Peyer's patch (tissue), 4 donors: ENCODE data around the gene NPHS1. TPM values are rescaled to one million over a fixed set of nuclear protein-coding genes. Genes with fewer than 3 reads are reported as not detected.

Source experiments
- DNase-seq, 3 donors: peaks; one replicate each; pipeline ENCODE4 v3.0.0-alpha.2; 2017 to 2019
- H3K27ac ChIP-seq, 4 donors: fragments of 200-600 bp; sonication (generic); one replicate each; pipeline ENCODE4 v1.5.1; 2016 to 2019
- H3K27me3 ChIP-seq, 2 donors: fragments of 200-600 bp; sonication (generic); one replicate each; pipeline ENCODE4 v1.5.1; 2019
- H3K36me3 ChIP-seq, 3 donors: fragments of 200-600 bp; sonication (generic); one replicate each; pipeline ENCODE4 v1.5.1; 2016 to 2019
- H3K4me1 ChIP-seq, 4 donors: fragments of 200-600 bp; sonication (generic); one replicate each; pipeline ENCODE4 v1.5.1; 2016 to 2019
- H3K4me3 ChIP-seq, 4 donors: fragments of 200-600 bp; sonication (generic); 1 replicate in 3 of 4; 2 replicates in 1 of 4; pipeline ENCODE4 v1.5.1; 2016 to 2019; ENCODE audit warnings: mild to moderate bottlenecking in 1 of 4
- H3K9me3 ChIP-seq, 4 donors: fragments of 200-600 bp; sonication (generic); one replicate each; pipeline ENCODE4 v1.5.1; 2016 to 2019; ENCODE audit warnings: mild to moderate bottlenecking in 1 of 4
- CTCF ChIP-seq, 6 experiments: fragments of 450-650 bp in 4 of 6; fragments of 200-600 bp in 2 of 6; sonication (generic) in 1 of 6; IDR thresholded peaks; one replicate each; pipeline ENCODE4 v1.5.1; 2017 to 2019; ENCODE audit warnings: antibody characterized with exemption in 6 of 6, mild to moderate bottlenecking in 3 of 6, moderate library complexity in 1 of 6
- POLR2A ChIP-seq, 2 donors: fragments of 450-650 bp; IDR thresholded peaks; one replicate each; pipeline ENCODE4 v1.5.1; 2017; ENCODE audit warnings: antibody characterized with exemption in 2 of 2, mild to moderate bottlenecking in 2 of 2, moderate library complexity in 2 of 2
- total RNA-seq, 4 donors: library from RNA; depleted of rRNA; stranded (reverse); fragments of >200 nt; gene quantifications; one replicate each; pipeline ENCODE4 v1.1.0, GENCODE V29; 2016

Gene NPHS1
- total RNA-seq, 4 donors from 2014 or later, result not detected

GRCh38 chr19:35780717-35781116, 71.6 kb downstream of the NPHS1 start:
- TF ChIP-seq POLR2A (IDR thresholded peaks at IDR 0.05), result no peak
- no peak for TF ChIP-seq CTCF (IDR thresholded peaks at IDR 0.05)
- Histone ChIP-seq H3K27ac (no peak overlapping the region), H3K27me3 (no peaks in the 10 kb centered on the region), H3K36me3 (peaks cover 0 to 11% (median 0%) of the 10 kb centered on the region in 3 donors), H3K4me3 (no peak overlapping the region), H3K4me1 (peaks cover 0 to 8% (median 2%) of the 10 kb centered on the region in 4 donors), H3K9me3 (no peaks in the 10 kb centered on the region)
- no peak for DNase-seq

GRCh38 chr19:35780058-35780457, 72.2 kb downstream of the NPHS1 start:
- Histone ChIP-seq H3K4me3 (no peak overlapping the region), H3K27ac (no peak overlapping the region), H3K36me3 (peaks cover 0 to 11% (median 0%) of the 10 kb centered on the region in 3 donors), H3K9me3 (no peaks in the 10 kb centered on the region), H3K4me1 (peaks cover 0 to 10% (median 3%) of the 10 kb centered on the region in 4 donors), H3K27me3 (no peaks in the 10 kb centered on the region)
- TF ChIP-seq POLR2A (IDR thresholded peaks at IDR 0.05) (no peak), CTCF (IDR thresholded peaks at IDR 0.05) (no peak)
- DNase-seq, result peak in 1 of 3 donors; percentile 37

- Histone ChIP-seq H3K36me3 (peaks cover 0 to 11% (median 0%) of the 10 kb centered on the region in 3 donors), H3K4me1 (peaks cover 0 to 15% (median 5%) of the 10 kb centered on the region in 4 donors), H3K9me3 (no peaks in the 10 kb centered on the region), H3K4me3 (no peak overlapping the region), H3K27ac (no peak overlapping the region), H3K27me3 (no peaks in the 10 kb centered on the region)
- DNase-seq, result no peak
- no peak for TF ChIP-seq POLR2A (IDR thresholded peaks at IDR 0.05)
- TF ChIP-seq CTCF (IDR thresholded peaks at IDR 0.05), result no peak
Measured at GRCh38 chr19:35779033-35779432, 73.3 kb downstream of the NPHS1 start.

- no peak for DNase-seq
Measured at GRCh38 chr19:35777961-35778360, 74.3 kb downstream of the NPHS1 start.

GRCh38 chr19:35777086-35777841, 75.0 kb downstream of the NPHS1 start:
- Histone ChIP-seq H3K4me3 (no peak overlapping the region), H3K9me3 (no peaks in the 10 kb centered on the region), H3K36me3 (peaks cover 0 to 7% (median 0%) of the 10 kb centered on the region in 3 donors), H3K4me1 (peaks cover 0 to 15% (median 5%) of the 10 kb centered on the region in 4 donors), H3K27ac (no peak overlapping the region), H3K27me3 (no peaks in the 10 kb centered on the region)
- TF ChIP-seq CTCF (IDR thresholded peaks at IDR 0.05) (no peak), POLR2A (IDR thresholded peaks at IDR 0.05) (no peak)
- no peak for DNase-seq

More at GRCh38 chr19:35777961-35778360, 74.3 kb downstream of the NPHS1 start:
- TF ChIP-seq CTCF (IDR thresholded peaks at IDR 0.05), result no peak
- Histone ChIP-seq H3K27me3 (no peaks in the 10 kb centered on the region), H3K4me3 (no peak overlapping the region), H3K27ac (no peak overlapping the region), H3K4me1 (peaks cover 0 to 15% (median 5%) of the 10 kb centered on the region in 4 donors), H3K36me3 (peaks cover 0 to 11% (median 0%) of the 10 kb centered on the region in 3 donors), H3K9me3 (no peaks in the 10 kb centered on the region)
